Gastrocnemius medialis (tissue), 4 donors: ENCODE data around the gene TMEM132D.

ENCODE experiments used
- CTCF ChIP-seq, 5 experiments: fragments of 450-650 bp in 3 of 5; fragments of 200-600 bp in 2 of 5; sonication (generic) in 2 of 5; IDR thresholded peaks in 4 of 5; conservative IDR thresholded peaks in 1 of 5; 1 replicate in 4 of 5; 2 replicates in 1 of 5; pipeline ENCODE4 v1.5.1; 2016 to 2019; ENCODE audit warnings: antibody characterized with exemption in 5 of 5, mild to moderate bottlenecking in 3 of 5, moderate library complexity in 3 of 5
- POLR2A ChIP-seq, 2 donors: fragments of 450-650 bp; IDR thresholded peaks; one replicate each; pipeline ENCODE4 v1.6.1; 2017; ENCODE audit warnings: antibody characterized with exemption in 2 of 2, mild to moderate bottlenecking in 2 of 2, moderate library complexity in 2 of 2

GRCh38 chr12:129551441-129551840 is 352.4 kb downstream of the TMEM132D start:
- TF ChIP-seq CTCF (IDR thresholded peaks at IDR 0.05 in 4 of 5, conservative IDR thresholded peaks at IDR 0.05 in 1 of 5) (no peak), POLR2A (IDR thresholded peaks at IDR 0.05) (no peak)
